Measurements from ENCODE around the gene INSL3.
"Not testable (repeated sequence)": the region's sequence is repeated elsewhere in the genome, so short reads cannot be mapped to it uniquely, and the experiment has no call there.

Gene INSL3

GRCh38 chr19:17826508-17827056 is 5.3 kb upstream of the INSL3 start:
- in situ Hi-C loops (cut with MboI; ENCODE audit: low sequenced_read_pairs) = no loop called here

GRCh38 chr19:17824339-17824738 is 3.0 kb upstream of the INSL3 start:
- in situ Hi-C loops (cut with MboI; ENCODE audit: low sequenced_read_pairs) = no loop called here

- in situ Hi-C loops (cut with MboI; ENCODE audit: low sequenced_read_pairs) = no loop called here
These were observed 3.5 kb downstream of the INSL3 start for GRCh38 chr19:17817668-17818363.

GRCh38 chr19:17812099-17812498 is 9.2 kb downstream of the INSL3 start:
- in situ Hi-C loops (cut with MboI; ENCODE audit: low sequenced_read_pairs) = no loop called here

- in situ Hi-C loops (cut with MboI; ENCODE audit: low sequenced_read_pairs) = no loop called here
These were observed 9.6 kb downstream of the INSL3 start for GRCh38 chr19:17811681-17812080.

- in situ Hi-C loops (cut with MboI; ENCODE audit: low sequenced_read_pairs) = no loop called here
These were observed 10.2 kb downstream of the INSL3 start for GRCh38 chr19:17811103-17811502.

- in situ Hi-C loops (cut with MboI; ENCODE audit: low sequenced_read_pairs) = no loop called here
These were observed 13.5 kb downstream of the INSL3 start for GRCh38 chr19:17807731-17808316.

GRCh38 chr19:17806945-17807344 is 14.4 kb downstream of the INSL3 start:
- in situ Hi-C loops (cut with MboI; ENCODE audit: low sequenced_read_pairs) = no loop called here

- in situ Hi-C loops (cut with MboI; ENCODE audit: low sequenced_read_pairs) = no loop called here
These were observed 15.9 kb downstream of the INSL3 start for GRCh38 chr19:17805427-17805826.

- in situ Hi-C loops (cut with MboI; ENCODE audit: low sequenced_read_pairs) = no loop called here
These were observed 17.9 kb downstream of the INSL3 start for GRCh38 chr19:17803264-17803896.

- in situ Hi-C loops (cut with MboI; ENCODE audit: low sequenced_read_pairs) = no loop called here
These were observed 19.0 kb downstream of the INSL3 start for GRCh38 chr19:17802137-17802858.

GRCh38 chr19:17798599-17798998 is 22.7 kb downstream of the INSL3 start:
- in situ Hi-C loops (cut with MboI; ENCODE audit: low sequenced_read_pairs) = not testable (repeated sequence)

- in situ Hi-C loops (cut with MboI; ENCODE audit: low sequenced_read_pairs) = no loop called here
These were observed 23.7 kb downstream of the INSL3 start for GRCh38 chr19:17797424-17798201.

GRCh38 chr19:17796838-17797423 is 24.4 kb downstream of the INSL3 start:
- in situ Hi-C loops (cut with MboI; ENCODE audit: low sequenced_read_pairs) = no loop called here

- in situ Hi-C loops (cut with MboI; ENCODE audit: low sequenced_read_pairs) = no loop called here
These were observed 25.1 kb downstream of the INSL3 start for GRCh38 chr19:17796013-17796837.

GRCh38 chr19:17795495-17795856 is 25.8 kb downstream of the INSL3 start:
- in situ Hi-C loops (cut with MboI; ENCODE audit: low sequenced_read_pairs) = no loop called here

- in situ Hi-C loops (cut with MboI; ENCODE audit: low sequenced_read_pairs) = no loop called here
These were observed 26.4 kb downstream of the INSL3 start, which contains the start of gene B3GNT3 for GRCh38 chr19:17794731-17795494. Gene B3GNT3 (plus strand): TSS chr19:17795138. CDS start chr19:17807808, 12,670 bp downstream.

- in situ Hi-C loops (cut with MboI; ENCODE audit: low sequenced_read_pairs) = no loop called here
These were observed 26.9 kb downstream of the INSL3 start for GRCh38 chr19:17794412-17794730.
